DMS53 (cell line): Measurements from ENCODE around the gene C1RL.
"Not testable (repeated sequence)": the region's sequence is repeated elsewhere in the genome, so short reads cannot be mapped to it uniquely, and the experiment has no call there.

Source experiments
- DNase-seq: peaks from one replicate; lab custom pipeline; 2025; lab: John Stamatoyannopoulos, UW

C1RL gene

DNA sequence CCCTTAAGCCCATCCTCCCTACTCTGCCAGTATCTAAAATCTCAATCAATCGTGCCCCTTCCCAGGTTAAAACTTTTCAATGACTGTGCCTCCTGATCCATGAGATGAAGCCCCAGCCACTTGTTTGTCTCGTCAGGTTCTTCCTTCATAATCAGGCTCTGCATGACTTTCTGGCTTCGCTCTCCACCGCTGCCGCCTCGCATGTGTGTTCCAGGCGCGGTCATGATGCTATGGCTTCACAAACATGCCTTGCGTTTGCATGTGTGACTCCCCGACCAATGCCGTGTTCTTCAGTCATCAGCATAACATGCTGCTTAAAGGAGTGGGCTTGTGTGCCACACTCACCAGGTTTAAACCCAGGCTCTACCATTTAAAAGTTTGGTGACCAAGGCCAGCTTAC lies 5.0 kb upstream of the C1RL start:
- no peak for DNase-seq

DNA sequence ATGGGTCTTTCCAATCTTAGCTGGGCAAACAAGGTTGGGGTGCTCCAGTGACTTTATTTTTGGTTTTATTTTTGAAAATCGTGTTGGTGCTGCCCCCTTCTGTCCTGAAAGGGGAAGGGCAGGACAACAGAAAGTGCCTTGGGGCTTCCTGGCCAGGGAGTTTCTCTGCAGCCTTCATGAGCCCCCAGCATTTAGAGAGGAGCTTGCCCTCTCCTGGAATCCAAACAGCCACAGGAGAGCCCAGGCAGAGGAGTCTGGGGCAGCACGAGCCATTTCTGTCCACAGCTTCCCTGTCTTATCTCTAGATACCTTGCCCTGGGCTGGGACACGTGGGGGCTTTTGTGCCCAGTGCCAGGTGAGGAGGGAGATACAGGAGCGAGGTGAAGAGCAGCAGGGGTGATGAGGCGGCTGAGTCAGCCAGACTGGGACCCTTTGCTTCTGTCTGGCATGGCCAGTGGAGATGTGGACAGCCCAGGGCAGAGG lies 4.4 kb upstream of the C1RL start:
- peak; percentile 65 for DNase-seq

DNA sequence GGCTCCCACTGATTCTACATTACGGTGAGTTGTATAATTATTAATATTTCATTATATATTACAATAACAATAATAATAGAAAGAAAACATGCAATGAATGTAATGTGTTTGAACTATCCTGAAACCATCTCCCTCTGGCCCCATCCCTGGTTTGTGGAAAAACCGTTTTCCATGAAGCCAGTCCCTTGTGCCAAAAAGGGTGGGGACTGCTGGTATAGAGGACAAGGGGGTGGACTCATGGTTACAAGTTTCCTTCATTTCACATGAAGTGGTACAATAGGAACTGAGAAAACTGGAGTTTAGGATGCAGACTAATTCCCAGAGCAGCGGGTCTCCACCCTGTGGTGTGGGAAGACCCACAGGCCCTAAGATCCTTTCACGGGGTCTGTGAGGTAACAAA lies 3.0 kb upstream of the C1RL start:
- DNase-seq = no peak

DNA sequence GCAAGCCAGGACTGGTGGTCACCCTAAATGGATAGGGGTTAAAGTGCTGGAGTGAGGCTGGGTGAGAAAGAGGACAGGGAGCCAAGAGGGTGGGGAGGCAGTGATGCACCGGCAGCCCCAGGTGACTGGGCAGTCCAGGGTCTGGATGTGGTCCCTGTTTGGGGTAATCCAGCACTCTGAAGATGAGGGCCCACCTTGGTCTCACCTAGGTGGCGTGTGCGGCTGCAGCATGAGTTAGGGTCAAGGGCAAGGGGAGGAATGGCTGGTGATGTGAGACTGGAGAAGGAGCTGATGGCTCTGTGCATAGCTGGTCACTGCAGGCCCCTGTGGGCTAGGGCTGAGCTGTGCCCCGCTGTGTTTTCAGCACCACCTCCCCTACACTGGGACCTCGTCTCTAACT lies 1.6 kb upstream of the C1RL start:
- DNase-seq = no peak

DNA sequence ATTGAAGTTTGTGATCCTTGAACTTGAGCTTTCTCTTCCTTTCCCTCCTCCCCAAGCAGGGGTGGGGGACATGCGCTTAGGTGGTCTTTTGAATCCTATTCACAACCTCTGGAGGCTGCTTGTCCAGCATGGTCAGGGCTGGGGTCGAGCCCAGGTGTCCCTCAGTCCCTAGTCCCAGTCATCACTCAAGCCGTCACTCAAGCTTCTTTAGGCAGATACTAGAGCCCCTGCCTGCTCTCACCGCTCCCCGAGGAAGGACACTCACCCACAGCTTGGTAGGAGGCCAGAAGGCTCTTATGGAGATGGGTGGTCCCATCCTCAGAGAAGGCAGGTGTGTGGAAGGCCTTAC lies 532 bp upstream of the C1RL start:
- DNase-seq = no peak

DNA sequence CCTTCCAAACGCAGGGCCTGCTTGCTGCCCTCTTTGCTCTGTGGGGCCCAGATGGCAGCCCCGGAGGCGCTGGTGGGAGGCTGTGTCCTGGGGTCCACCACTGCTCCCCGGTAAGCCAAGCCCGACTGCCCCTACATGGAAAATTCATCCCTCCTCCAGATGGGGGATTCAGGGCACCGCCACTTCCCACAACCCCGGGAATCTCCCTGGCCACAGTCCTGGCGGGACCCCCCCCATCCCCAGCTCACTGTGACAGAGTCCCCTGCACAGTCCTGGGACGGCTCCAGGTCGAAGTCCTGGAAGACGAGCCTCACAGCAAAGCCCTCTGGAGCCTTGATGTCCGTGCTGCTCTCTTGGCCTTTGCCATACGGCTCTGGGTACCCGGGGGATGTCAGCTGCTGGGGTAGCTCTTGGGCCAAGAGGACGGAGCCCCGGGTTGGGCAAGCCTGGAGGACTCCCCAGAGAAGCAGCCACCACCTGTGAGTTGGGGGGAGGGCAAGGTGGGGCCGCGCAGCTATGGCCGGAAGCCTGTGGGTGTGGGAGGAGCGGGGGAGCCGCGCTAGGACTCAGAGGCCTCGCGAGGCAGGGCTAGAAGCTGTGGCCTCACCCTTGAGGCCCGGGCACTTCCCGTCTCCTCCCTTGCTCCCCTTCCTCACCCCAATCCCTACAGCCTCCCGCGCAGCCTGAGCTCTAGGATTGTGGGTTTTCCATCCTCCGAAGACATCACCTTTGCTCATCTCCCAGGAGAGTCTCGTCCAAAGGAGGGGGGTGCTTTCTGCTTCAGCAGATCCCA lies 815 bp downstream of the C1RL start:
- peak; percentile 95 for DNase-seq

DNA sequence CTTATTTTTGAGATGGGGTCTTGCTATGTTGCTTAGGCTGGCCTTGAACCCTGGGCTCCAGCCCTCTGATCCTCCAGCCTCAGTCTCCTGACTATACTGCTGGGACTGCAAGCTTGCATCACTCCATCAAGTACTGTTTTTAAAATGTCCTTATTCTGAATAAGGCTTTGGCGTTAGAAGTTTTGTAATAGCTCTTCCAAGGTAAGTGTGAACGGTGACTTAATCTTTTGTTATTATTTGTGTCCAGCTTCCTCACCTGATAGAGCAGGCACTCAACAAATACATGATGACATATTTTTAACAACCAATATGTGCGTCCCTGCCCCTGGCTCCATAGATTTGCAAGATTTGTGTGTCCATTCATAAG lies 1.4 kb downstream of the C1RL start:
- DNase-seq = peak; percentile 67

DNA sequence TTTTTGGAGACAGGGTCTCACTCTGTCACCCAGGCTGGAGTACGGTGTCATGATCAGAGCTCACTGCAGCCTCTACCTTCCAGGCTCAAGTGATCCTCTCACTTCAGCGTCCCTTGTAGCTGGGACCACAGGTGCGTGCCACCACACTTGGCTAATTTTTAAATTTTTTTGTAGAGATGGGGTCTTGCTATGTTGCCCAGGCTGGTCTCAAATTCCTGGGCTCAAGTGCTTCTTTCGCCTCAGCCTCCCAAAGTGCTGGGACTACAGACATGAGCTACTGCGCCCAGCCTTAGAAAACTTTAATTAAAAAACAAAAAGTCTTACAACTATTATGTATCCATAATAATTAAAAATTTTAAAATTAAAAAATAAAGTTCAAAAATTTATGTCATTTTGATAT lies 1.8 kb downstream of the C1RL start:
- not testable (repeated sequence) for DNase-seq

DNA sequence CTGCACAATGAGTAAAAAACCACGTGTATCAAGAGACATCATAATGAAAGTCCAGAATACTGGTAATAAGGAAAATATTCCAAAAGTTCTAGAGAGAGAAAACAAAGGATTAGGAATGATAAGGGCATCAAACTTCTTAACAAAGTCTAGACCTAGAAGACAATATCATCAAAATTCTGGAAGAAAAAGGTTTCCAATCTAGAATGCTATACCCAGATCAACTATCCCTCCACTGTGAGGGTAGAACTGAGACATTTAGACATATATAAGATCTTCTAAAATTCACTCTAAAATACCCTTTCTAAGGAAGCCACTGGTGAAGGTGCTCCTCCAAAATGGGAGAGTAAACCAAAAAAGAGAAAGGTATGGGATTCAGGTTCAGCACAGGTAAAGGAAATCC lies 2.9 kb downstream of the C1RL start:
- no peak for DNase-seq

DNA sequence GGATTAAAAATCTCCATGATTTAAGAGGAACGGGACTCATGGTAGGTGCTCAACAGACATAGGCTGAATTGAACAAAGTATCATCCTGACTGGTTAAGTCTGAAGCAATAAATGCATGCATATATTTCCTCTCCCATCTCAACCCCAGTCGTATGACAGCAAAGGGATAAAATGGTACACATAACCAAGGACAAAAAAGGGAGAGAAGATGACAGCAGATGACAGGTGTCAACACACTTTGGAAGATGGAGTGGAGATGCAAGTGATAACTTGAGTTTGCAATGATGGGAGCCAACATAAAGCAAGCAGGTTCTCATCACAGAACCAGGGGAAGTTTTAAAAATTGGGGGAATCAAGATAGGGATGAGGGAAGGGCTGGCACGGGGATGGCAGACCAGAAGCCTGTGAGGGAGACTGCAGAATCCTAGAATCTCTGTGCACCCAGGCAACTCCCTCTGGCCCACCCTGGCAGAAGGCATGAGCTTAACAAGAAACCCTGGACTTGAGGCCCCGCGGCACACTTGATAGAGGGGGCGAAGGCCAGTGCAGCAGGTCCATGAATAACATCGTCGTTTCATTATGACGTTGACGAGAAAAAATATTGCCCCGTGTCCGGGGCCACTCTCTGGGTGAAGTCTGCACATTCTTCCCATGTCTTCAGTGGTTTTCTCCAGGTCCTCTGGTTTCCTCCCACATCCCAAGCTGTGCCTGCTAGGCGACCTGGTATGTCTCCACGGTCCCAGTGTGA lies 5.0 kb downstream of the C1RL start:
- no peak for DNase-seq

DNA sequence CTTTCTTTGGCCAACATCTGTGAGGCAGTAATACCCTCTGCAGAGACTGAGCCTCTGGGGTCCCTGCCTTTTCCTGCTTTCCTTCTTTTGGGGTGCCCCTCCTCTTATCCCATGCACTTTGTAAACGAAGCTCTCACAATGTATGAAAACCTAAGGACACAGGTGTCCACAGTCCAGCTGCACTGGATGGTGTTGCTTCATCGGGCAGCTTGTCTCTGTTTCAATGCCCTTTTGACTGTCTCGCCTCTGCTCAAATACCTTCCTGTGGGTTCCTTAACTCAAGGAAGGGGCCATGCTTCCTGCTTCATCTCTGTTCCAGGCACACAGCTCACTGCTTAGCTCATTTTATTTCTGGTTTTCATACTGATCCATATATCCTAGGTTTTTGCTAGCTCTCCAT lies 6.4 kb downstream of the C1RL start:
- DNase-seq = no peak

DNA sequence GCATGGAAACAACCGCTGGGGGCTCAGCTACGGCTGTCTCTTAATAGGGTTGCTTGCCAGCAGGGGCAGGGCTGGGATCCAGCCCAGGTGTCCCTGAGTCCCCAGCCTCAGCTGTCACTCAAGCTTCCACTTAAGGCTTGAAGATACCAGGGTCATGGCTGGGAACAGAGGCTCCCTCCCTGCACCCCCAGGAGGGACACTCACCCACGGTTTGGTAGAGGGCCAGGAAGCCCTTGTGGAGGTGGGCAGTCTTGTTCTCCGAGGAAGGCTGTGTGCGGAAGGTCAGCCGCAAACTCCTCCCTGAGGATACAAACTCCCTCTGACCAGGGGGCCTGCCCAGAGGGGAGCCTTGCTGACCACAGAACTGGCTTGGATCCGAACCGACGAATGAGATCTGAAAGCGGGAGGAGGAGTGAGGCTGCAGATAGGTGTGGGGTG lies 7.3 kb downstream of the C1RL start:
- no peak for DNase-seq

DNA sequence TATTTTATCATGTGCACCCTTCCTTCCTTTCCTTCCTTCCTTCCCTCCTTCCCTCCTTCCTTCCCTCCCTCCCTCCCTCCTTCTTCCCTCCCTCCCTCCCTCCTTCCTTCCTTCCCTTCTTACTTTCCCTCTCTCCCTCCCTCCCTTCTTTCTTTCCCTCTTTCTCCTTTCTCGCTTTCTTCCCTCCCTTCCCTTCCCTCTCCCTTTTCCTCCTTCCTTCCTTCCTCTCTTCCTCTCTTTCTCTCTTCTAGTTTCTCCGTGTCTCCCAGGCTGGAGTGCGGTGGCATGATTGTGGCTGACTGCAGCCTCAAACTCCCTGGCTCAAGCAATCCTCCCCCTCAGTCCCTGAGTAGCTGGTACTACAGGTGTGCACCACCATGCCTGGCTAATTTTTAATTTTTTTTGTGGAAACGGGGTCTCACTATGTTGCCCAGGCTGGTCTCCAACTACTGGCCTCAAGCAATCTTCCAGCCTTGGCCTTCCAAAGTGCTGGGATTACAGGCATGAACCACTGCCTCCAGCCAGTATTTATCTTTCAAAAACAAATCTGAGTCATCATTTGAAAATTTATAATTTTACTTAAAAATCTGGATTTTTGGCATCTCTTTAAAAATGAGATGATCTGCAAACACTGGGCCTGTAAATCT lies 7.8 kb downstream of the C1RL start:
- DNase-seq = no peak

DNA sequence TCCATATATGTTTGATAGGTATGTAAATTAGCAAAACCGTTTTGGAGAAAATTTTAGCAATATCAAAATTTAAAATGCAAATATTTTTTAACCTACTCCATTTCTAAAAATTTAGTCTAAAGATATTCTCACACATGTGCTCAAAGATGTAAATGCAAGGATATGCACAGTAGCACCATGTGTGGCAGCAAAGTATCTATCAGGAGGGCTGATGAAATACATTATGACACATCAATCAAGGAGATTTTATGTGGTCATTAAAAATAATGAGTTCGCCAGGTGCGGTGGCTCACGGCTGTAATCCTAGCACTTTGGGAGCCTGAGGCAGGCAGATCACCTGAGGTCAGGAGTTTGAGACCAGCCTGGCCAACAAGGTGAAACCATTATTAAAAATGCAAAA lies 8.8 kb downstream of the C1RL start:
- no peak for DNase-seq

DNA sequence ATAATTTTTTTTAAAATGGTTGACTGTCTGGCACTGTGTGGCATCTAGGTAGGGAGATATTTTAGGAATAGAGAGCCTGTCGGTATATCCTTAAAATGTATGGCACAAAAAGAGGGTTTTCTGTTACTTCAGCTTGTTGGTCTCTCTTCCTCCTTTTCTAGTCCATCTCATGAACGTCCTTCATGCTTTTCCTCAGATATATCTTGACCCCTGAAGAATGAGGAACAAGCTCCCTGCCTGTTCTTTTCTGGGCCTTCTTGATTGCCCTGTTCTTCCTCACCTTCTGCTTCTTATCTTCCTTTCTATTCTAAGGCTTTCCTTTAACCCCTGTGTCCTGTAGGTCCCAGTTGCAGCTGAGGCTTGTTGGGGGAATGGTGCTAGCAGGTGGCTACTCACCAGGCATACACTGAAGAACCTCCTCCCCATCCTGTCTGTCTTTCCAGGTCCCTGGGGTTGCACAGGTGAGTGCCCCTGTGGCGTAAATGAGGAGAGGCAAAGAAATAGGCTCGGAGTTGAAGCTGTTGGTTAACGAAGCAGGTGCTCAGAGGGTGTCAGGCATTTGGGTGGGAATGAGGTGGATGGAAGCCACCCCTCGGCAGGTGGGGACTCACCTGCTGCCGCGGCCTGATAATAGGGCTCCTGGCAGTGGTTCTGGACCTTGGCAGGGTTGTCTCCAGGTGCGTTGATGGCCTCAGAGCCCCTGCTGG lies 9.6 kb downstream of the C1RL start:
- DNase-seq = no peak

DNA sequence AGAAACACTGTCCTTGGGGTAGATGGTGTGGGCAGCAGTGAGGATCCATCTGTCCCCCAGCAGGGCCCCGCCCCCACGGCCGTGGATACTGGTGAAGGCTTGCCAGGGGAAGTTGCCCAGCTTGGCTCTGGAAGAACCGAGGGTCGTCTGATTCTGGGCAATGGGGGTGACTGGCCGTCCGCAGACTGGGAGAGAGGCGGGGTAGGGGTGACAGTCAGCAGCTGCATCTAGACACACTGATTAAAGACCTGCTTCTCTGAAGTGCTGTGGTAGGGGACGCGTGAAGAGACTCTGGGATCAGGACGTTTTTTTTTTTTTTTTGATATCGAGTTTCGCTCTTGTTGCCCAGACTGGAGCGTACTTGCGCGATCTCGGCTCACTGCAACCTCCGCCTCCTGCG lies 12.0 kb downstream of the C1RL start:
- DNase-seq = peak; percentile 84

DNA sequence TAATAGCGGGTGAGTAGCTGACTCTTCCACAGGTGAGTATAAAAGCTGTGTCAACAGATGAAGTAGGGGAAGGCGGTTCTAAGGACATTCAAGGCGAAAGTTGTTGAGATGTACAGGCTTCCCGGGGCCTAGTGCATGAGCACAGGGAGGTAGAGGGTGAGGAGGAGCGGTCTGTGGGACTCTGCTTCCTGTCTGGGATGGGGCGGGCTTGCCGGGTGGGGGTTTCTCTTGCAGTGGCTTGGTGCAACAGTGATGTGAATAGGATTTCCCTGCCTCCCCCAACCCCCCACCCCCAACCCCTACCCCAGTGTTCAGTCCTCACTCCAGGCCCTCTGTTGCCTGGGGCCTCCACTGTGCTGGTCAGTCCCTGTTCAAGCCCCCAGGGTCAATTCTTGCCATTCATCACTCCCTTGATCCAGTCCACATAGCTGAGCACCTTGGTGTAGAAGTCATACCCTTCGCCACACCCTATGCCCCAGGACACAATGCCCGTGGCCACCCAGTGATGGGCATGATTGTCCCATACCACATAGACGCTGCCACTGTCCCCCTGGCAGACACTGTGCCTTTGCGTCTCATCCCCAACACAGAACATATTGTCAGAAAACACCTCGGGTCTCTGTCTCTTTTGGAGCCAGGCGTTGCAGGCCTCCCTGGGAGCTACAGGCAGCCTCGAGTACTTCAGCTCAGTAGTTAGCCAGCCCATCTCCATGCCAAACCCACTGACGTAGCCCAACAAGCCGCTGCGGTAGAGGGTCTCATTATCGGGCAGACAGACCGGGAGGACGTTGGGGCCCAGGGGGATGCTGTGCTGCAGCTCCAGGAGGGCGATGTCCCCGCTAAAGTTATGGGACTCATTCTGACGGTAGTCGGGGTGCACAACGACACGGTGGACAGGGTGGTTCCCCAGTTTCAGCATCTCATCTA lies 12.7 kb downstream of the C1RL start:
- DNase-seq = peak; percentile 55

DNA sequence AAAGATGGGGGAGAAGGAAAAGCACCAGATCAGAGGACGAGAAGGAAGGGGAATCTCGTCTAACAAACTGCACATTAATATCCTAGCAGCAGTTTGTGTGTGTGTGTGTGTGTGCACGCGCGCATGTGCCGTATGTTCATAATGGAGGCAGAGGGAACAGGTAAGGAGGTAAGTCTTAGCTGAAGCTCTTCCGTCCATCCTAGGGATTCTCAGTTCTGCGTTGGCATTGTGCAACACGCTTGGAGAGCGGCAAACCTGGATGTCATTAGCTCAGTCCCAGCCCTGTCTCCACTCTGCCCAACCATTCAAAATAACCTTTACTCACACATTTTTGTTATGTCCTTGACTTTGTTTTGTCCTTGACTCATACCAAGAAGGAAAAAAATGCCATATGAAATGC lies 15.1 kb downstream of the C1RL start:
- DNase-seq = peak; percentile 48

DNA sequence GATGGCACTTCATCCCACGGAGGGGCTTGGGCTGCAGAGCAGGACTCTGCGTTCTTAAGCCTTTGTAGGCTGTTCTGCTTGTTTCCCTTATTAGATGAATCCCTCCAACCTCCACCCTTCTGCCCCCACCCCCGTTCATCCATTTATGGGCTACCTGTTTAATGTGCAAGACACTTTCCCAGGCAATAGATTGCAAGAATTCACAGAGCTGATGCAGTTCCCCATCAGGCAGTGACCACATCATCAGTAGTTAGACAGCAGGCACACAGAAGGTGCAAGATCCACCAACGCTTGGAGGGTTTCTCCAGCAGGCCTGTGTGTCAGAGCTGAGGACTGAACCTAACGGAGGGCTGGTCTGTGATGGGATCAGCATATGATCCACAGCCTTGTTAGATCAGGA lies 15.5 kb downstream of the C1RL start:
- peak; percentile 48 for DNase-seq

DNA sequence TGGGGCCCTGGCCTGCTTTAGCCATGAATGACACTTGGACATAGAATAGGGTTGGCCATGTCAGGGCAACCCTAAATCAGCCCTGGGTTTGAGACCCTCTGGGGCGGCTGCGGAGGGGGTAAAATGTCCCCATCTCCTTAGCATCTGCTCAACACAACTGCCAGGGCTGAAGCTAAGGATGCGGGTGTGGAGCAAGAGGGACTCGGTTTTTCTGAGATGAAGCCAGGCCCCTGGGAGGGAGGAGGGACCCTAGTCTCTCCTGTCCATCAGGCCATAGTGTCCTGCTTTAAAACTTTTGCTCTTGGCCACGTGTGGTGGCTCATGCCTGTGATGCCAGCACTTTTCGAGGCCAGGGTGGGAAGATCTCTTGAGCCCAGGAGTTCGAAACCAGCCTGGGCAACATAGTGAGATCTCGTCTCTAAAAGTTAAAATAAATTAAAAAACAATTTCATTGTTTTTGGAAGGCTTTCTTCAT lies 16.0 kb downstream of the C1RL start:
- DNase-seq = no peak
